NCI-H187 treated with DMSO at 0.1 percent for 48 hours (cell line): Measurements from ENCODE around the gene FOSL2.

Experiments used
- DNase-seq: peaks from one replicate; lab custom pipeline; 2025; lab: John Stamatoyannopoulos, UW

Gene FOSL2

DNA sequence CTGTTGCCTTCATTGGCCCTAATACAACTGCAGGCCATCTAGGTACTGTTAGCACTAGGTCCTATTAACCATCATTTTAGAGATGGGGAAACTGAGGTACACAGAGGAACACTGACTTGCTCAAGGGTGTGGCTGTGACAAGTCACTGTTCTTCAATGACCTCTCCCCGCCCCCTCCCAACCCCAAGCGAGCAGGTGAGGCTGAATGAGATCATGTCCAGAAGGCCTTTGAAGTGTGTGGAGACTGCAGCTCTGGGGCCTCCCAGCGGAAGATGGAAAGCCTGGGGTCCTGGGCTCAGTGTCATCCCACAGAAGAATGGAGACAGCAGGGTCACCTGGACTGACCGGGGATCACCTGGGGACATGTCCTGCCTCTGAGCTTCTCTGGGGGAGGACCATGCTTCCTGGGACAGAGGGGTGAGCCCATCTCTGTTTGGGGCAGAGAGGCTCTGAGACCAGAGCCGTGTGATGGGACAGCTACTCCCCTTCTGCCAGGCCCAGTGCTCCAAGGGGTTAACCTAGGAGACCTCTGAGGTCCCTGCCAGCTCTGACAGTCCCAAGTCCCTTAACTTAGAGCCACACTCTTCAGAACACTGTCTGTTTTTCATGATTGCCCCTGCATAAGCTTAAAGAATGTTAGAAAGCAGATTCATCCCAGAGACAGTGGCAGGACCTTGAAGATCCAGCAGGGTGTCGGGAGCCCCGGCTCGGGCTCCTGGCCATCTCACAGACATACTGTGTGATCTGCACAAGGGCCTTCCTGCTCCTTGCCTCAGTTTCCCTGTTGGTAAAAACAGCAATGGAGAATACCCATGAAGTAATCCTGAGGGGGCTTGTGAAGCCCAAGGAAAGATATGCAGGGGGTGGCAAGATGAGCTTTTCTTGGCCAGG, 16.7 kb upstream of the FOSL2 start:
- DNase-seq: no peak

DNA sequence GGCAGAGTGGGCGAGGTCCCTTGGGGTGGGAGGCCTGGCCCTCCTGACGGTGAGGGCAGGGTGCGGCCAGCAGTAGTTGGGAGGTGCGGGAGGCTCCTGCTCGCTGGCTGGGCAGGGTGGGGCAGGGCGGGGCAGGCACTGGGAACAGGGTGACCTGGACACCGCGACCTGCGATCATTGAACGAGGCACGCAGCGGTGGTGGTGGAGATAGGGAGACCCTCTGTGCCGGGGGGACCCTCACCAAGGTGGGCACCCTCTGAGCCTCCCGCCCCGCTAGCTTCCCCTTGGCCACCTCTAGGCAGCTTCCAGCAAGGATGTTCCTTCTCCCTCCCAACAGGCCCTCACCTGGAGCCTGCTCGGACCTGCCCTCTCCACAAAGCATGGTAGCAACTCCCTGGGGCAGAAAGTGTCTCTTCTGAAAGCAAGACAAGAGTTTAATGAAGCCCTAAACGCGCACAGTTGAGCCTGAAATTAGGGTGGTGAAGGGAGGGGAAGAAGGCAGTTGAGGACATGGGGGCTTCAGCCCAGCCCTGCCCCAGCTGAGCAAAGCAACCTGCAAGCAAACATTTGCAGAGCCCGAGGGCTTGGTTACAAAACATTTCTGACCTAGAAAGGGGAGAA, 15.4 kb upstream of the FOSL2 start:
- DNase-seq: no peak

DNA sequence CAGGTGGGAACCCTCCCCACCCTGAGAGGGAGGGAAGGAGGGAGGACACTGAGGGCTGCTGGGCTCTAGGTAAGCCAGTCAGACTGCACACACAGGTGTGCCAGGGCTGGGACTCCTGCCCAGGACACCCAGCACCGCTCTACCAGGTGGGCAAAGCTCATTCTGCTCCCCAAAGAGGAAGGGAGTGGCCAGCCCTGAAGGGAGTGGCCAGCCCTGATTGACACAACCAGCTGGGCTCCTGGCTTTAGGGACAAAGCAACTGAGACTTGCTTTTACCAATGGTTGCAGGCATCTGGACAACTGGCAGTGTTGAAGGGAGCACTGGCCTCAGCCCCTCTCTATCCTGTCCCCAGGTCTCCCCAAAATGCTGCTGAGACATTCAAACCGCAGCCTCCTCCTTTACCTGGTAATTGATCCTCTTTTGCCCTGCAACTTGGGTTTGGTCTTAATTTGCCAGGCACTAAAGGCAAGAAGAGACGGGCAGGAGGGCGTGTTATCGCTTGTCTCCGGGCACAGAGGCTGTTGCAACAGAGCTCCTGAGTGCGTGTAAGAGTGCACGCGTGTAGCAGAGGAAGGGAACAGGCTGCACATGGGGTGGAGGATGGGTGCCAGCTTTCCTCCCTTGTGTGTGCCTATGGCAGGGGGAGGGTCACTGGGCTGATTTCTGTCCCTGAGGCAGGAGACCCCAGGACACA, 14.5 kb upstream of the FOSL2 start:
- DNase-seq: no peak

DNA sequence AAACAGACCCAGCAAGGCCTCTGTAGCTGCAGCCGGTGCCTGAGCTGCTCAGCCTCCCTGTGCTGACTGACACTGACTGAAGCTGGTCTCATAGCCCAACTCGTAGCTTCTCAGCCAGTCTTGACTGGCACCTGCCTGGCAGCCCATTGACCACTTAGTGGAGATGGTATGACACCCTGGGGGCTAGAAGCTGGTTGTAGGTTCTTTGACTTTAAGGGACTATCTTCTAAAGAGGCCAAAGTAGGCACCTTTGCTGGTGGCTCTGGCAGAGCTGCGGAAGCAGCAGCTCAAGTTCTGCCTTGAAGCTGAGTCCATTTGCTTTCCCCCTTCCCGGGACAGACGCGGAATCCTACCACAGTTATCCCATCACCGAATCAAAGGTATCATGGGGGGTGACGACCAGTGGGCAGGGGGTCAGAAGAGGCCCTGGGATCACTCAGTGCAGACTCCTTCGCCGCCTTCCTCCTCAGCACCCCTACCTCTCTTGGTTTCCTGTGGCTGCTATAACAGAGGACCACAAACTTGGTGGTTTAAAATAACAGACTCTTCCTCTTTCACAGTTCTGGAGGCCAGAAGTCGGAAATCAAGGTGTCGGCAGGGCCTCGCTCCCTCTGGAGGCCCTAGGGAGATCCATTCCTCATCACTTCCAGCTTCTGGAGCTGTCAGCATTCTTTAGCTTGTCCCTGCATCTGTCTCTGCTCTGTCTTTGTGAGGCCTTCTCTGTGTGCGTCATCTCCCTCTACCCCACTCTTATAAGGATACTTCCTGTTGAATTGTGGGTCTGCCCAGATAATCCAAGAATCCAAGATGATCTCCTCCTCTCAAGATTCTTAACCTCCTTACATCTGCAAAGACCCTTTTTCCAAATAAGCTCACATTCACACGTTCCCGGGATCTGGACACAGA, 13.7 kb upstream of the FOSL2 start:
- DNase-seq: no peak

DNA sequence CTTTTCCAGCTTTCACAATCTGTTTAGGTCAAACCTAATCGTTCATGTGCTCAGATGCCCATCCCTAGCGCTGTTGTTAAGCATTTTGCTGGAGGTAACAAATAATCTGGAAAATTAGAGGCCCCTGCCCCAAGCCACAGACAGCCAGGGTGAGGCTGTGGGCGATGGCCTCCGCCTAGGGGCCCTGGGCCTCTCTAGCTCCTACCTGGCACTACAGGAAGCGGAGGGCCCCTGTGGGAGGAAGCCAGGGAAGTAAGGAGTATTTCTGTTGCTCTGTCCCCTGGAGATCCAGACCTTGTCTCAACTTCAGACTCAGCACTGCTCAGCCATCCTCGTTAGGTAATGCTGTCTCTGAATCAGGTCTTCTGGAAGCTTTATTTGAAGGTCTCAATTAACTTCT, 12.4 kb upstream of the FOSL2 start:
- no peak for DNase-seq

DNA sequence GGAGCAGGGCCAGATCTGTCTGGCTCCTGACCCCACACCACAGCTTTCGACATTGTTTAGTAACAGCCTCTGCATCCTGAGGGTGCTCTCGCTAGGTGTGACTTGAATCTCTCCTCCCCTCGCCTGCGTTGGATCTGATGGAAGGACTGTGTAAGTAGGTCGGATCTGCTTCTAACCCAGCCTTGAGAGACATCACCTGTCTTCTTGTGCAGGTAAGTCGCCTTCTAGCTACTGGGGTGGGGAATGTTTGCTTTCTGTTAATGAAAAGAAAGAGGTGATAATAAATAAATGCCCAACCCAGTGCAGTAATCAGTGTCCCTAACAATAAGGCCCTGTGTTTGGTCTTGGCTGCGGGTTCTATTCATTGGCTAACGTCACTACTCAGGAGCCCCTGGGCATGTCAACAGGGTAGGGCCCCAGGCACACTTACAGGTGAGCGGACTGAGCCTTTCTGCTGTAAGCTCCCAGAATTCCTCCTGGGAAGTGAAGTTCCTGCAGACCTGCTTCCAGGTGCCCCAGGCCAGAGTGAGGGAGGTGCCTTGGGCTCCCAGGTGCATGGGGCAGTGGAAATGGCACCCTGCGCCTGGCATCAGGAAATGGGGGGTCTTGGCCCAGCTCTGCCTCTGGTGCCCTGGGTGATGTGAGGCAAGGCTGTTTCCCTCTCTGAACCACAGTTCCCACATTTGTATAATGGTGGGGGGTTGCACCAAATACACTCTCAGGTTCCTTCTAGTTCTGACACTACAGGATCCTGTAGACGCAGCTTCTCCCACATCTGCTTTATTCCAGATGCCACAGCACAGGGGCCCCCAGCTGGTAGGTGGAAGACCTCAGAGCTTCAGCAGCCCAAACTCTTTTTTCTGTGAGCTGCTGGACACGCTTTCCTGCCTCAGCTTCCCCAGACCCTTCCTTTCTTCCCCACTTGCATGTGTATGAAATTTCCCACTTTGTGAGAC, 11.2 kb upstream of the FOSL2 start:
- no peak for DNase-seq

DNA sequence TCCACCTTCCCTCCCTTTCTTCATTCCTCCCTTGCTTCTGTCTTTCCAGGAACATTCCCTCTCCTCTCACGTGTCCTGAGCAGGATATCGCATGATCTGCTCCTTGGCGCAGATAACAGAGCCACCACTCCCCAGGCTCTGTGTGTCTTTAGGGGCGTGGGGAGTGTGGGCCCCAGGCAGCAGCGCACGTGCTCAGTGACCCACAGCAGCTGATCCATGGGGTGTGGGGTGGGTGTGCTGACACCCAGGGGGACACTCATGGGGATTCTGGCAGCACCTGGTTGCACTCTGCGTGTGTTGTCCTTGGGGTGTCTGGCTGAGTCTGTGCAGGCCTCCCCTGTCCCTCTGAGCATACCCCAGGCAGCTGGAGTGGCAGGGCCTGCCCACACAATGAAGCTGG, 9.9 kb upstream of the FOSL2 start:
- DNase-seq: no peak

DNA sequence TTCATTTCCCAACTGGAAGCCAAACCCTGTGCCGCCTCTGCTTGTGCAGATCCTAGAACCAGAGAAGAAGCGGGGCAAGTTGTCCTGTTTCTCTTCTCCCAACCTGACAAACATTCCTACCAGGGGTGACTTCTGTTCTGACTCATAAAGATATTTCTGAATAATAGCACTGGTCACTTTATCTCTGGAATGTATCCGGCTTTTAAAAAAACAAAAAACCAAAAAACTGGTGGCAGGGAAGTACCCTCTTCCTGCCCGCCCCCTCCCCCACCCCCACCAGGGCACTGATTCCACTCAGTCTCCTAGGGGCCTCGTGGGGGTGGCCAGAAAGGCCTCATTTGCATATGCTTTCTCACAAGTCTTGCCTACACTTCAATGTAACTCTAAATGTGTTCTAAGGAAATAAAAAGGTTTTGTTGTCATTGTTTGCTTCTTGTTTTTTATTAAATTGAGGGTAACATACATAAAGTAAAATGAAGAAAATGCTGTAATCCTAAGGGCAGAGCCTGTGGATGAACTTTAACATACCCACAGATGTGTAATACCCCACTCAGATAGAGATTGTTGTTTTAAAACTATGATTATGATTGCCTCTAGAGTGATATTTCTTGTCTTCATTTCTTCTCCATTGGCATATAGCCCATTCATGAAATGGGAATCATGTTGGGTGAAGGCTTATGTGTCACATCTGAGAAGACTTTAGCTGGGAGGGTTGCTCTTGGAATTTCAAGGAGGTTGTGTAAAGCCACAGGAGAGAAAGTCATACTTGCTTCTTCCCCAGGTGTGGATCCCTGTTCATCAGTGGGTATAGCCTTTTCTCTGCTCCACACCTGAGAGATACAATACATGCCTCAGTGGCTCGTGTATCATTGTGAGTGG, 5.3 kb upstream of the FOSL2 start:
- no peak for DNase-seq

DNA sequence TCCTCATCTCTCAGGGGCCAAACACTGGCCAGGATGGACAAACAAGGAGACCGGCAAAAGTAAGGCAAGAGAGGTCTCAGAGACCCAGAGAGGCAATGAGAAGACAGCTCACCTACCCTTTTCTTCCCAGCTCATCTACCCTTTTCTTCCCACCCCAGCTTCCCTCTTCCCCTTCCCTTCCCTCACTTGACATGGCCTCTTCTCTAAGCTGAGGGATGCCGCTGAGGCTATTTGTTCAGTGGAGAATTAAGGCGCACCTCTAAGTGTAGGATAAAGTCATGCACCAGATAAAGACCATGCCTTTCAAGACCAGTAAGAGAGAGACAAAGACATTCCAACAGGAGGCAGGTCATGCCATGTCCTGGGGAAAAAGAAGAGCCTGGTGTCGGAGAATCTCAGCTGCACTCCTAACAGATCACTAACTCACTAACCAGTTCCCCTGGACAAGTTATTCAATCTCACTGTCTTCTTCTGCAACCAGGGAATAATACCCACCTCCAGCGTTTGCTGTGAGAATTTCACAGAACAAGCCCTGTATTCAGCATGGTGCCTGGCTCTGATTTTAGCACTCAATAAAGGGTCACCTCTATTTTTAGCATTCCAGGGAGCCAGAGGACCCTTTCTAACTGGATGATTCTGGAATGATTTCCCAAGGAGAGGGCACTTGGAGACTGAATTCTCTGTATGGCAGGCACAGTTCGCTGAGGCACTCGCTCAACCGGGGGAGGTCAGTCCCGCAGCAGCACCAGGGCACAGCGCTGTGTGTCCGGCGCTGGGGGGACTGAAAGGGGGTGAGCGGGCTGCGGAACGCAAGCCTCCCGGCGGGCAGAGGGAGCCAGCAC, 3.0 kb upstream of the FOSL2 start:
- no peak for DNase-seq

DNA sequence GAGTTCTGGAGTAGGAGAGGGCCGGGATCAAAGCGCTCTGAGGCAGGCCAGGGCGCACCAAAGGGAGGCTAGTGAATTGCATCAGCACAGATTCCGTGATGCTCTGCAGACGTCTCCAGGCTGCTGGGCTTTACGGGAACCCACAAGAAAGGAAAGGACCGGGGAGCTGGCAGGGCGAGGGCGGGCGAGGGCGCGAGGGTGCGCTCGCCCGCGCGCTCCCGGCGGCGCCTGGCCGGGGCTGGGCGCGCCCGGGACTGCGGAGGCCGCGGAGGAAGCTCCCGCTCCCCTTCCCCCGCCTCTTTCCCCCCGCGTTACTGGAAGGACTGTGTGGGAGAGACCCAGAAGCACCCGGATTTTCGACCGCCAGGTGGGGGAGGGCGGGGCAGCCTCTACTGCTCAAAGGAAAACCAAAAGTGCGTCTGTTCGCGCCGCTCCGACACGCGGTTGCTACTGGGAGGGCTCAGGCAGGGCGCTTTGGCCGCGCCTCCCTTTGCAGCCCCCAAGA, 2.4 kb upstream of the FOSL2 start:
- no peak for DNase-seq

DNA sequence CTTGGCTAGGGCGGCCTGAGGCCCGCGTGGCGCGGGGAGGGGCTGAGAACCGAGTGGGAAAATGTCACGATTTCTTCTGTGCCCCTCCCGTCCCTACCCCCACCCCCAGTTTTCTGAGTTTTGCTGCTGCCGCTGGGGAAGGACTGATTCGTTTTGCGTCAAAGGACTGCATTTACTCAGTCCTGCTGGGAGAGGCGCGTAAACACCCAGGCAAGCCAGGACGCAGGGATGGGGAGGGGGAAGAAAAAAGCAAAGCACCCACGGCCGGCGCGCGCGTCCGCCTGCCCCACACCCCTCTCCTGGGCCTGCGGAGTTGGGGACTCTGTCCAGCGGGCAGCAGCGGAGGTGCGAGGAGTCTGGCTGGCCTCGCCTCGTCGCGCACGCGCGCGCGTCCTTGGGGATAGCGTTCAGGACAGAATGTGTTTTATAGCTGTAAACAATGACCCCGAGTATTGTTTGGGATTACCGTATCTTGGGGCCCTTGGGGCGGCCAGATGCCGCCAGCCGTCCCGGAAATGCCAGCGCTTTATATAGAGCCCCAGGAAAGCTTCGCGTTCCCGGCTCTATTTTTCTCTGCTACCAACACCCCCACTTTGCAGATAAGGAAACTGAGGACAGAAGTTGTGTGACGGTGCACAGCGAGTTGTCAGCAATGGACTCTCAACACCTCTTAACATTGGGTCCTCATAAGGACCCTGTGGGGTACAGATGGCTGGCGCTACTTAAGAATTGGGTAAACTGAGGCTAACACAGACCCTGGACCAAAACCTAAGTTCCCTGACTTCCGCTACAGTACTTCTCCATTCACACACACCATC, 1.7 kb upstream of the FOSL2 start:
- no peak for DNase-seq

DNA sequence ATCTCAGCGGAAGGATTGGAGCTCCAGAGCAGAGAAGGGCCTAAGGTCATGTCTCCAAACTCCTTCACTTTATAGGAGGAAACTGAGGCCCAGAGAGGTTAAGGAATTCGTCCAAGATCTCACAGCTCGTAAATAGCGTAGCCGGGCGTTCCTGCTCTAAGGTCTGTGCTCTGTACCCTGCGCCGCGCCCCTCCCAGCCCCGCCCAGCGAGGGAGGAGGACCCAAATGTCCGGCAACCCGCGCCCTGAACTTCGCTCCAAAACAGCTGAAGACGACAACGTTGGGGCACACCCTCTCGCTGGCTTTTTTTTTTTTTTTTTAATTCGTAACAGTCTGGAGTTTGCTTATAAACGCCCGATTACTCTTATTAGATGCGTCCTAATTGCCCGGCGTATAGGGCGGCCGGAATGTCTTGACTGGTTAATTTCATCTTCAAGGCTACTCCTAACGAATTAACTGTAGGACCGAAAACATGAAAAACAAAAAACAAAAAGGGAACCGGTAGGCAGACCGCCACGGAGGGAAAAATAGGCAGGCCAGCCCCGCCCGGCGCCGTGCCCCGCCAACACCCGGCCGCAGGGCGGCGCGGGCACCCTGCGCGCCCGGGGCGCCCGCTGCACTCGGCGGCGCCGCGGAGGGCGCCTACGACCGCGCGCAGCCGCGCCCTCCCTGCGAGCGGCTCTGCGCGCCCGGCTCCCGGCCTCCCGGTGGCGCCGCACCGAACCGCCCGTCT, 928 bp upstream of the FOSL2 start:
- DNase-seq: no peak

DNA sequence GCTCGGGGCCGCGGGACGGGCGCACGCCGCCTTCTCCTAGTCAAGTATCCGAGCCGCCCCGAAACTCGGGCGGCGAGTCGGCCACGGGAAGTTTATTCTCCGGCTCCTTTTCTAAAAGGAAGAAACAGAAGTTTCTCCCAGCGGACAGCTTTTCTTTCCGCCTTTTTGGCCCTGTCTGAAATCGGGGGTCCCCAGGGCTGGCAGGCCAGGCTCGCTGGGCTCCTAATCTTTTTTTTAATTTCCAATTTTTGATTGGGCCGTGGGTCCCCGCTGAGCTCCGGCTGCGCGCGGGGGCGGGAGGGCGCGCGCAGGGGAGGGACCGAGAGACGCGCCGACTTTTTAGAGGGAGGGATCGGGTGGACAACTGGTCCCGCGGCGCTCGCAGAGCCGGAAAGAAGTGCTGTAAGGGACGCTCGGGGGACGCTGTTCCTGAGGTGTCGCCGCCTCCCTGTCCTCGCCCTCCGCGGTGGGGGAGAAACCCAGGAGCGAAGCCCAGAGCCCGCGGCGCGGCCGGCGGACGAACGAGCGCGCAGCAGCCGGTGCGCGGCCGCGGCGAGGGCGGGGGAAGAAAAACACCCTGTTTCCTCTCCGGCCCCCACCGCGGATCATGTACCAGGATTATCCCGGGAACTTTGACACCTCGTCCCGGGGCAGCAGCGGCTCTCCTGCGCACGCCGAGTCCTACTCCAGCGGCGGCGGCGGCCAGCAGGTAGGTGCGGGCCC, 617 bp downstream of the FOSL2 start:
- no peak for DNase-seq

DNA sequence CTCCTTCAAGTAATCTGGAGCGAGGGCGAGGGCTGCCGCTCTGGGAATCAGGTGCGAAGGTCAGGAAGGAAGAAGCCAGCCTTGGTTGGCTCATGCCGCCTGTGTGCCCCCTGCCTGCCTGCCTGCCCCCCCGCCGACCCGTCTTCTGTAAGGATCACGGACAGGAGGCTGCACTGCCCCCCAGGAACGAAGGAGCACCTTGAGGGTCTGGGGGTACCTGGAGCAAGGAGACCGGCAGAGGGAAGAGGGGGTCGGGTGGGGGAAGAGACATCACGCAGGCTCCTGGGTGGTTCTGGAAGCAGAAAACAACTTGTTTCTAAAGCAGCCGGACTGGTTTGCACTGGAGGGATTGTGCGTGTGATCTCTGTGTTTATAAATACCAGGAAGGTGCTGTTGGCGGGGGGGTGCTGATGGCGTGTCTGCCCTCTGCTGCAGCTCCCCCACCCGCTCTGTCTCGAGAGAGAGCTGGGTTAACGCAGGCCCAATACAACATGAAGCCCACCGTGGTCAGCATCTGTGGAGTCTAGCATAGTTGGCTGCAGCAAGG, 1.7 kb downstream of the FOSL2 start:
- DNase-seq: no peak

DNA sequence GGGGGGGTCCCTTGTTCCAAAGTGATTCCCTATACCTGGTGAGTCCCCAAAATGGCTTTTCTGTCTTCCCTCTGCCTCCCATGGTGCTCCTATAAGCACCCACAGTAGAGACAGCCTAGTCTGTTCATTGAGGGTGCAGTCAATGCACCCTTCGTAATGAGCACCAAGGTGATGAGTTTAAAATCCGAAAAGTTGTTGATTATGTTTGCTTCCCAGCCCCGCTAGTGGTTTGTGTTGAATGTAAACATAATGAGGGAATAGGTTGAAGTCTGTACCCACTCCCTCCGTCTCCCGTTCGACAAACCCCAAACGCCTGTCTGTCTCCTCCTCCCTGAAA, 2.3 kb downstream of the FOSL2 start:
- DNase-seq: no peak

DNA sequence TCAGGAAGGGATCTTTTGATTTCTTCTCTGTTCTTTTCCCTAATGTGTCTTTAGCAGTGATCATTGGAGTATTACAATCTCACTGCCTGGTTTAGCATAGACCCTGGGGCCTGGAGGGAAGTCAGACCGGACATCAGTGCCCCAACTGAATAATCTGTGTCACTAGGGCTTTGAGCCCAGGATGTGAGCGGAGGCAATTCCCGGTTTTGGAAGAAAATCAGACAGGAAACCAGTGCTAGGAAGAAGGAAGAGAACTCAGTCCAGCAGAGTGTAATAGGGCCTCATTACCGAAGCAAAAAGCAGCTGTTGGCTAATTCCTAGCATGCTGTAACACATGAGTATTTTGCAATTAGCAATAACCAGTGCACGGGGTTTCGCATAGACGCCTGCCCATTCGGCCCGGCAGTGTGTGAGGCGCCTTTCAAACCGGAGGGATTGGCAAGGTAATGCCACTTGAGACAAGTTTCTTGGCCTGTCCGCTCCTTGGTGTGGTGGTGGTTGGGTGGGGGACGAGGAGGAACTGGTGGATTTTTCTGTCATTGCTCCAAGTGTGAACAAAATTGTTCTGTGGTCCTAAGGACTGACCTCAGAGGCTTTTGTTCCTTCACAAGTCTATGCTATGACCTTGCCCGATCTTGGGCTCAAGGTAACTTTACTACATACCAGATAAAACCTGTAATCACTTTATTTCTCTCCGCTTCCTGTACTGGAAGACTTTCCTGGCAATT, 2.8 kb downstream of the FOSL2 start:
- DNase-seq: no peak
